SH-SY5Y (cell line): Measurements from ENCODE around the gene SYCP1.

Experiments used
- GATA2 ChIP-seq: IDR thresholded peaks from 2 replicates; pipeline ENCODE4 v1.6.1; 2011; ENCODE audit warnings: mild to moderate bottlenecking, low read depth, low read length
- GATA3 ChIP-seq: IDR thresholded peaks from 2 replicates; pipeline ENCODE4 v1.6.1; 2011; ENCODE audit warnings: low read depth, mild to moderate bottlenecking, low read length, moderate library complexity

- no peak for TF ChIP-seq GATA2
- TF ChIP-seq GATA3: no peak
Measured at GRCh38 chr1:114844270-114844669, 10.4 kb upstream of the SYCP1 start.
